GM19328 (cell line): ENCODE results near the gene TTC9B.

Source experiments
- ATAC-seq: cut with Tn5 transposase; IDR thresholded peaks from one replicate; pipeline ENCODE4 v1.9.1; 2021; ENCODE audit warnings: mild to moderate bottlenecking, moderate library complexity; ENCODE audit not compliant: unreplicated experiment

The TTC9B gene

GRCh38 chr19:40249201-40249600, 31.0 kb upstream of the TTC9B start:
- no peak for ATAC-seq

- ATAC-seq = no peak
Measured at GRCh38 chr19:40247735-40248262, 29.6 kb upstream of the TTC9B start.

GRCh38 chr19:40247178-40247577, 29.0 kb upstream of the TTC9B start:
- ATAC-seq = no peak

GRCh38 chr19:40246292-40247073, 28.3 kb upstream of the TTC9B start:
- no peak for ATAC-seq

- no peak for ATAC-seq
Measured at GRCh38 chr19:40245506-40246128, 27.4 kb upstream of the TTC9B start.

- ATAC-seq = no peak
Measured at GRCh38 chr19:40244579-40245317, 26.6 kb upstream of the TTC9B start.

- no peak for ATAC-seq
Measured at GRCh38 chr19:40243181-40243580, 25.0 kb upstream of the TTC9B start.

GRCh38 chr19:40242480-40242879, 24.3 kb upstream of the TTC9B start:
- no peak for ATAC-seq

GRCh38 chr19:40241809-40242384, 23.7 kb upstream of the TTC9B start:
- ATAC-seq = no peak

- no peak for ATAC-seq
Measured at GRCh38 chr19:40241125-40241808, 23.1 kb upstream of the TTC9B start.

GRCh38 chr19:40240332-40240731, 22.1 kb upstream of the TTC9B start:
- ATAC-seq = no peak

- ATAC-seq = no peak
Measured at GRCh38 chr19:40239415-40240226, 21.4 kb upstream of the TTC9B start.

- ATAC-seq = no peak
Measured at GRCh38 chr19:40238775-40239174, 20.6 kb upstream of the TTC9B start.

GRCh38 chr19:40237791-40238190, 19.6 kb upstream of the TTC9B start:
- ATAC-seq = no peak

- no peak for ATAC-seq
Measured at GRCh38 chr19:40236366-40236765, 18.2 kb upstream of the TTC9B start.

GRCh38 chr19:40236026-40236355, 17.8 kb upstream of the TTC9B start:
- ATAC-seq = no peak

GRCh38 chr19:40235238-40236025, 17.2 kb upstream of the TTC9B start:
- no peak for ATAC-seq

- ATAC-seq = no peak
Measured at GRCh38 chr19:40234429-40235237, 16.4 kb upstream of the TTC9B start.
